AG04450 (cell line): ENCODE results near the gene ETFA. TPM values are rescaled to one million over a fixed set of nuclear protein-coding genes. Genes with fewer than 3 reads are reported as not detected.

Source experiments
- CTCF ChIA-PET: fragments of 300-600, 350-600 bp; formaldehyde crosslinking; extraction: SDS; loops from one replicate; lab custom pipeline; 2022; ENCODE audit warnings: antibody characterized with exemption, inconsistent platforms; lab: Charles Lee
- POLR2A ChIA-PET: fragments of 350-600 bp; formaldehyde crosslinking; extraction: SDS; loops from one replicate; lab custom pipeline; 2021; ENCODE audit warnings: antibody characterized with exemption, inconsistent platforms; lab: Yijun Ruan, JAX
- DNase-seq: peaks from one replicate; pipeline ENCODE4 v3.0.0-alpha.2; 2011; ENCODE audit warnings: low read depth, low spot score
- H3K27ac ChIP-seq: one replicate; pipeline ENCODE4 v1.5.1; 2012; ENCODE audit warnings: low read depth, low read length, control low read depth
- H3K27me3 ChIP-seq: one replicate; pipeline ENCODE4 v1.6.0; 2012; ENCODE audit warnings: low read length; ENCODE audit not compliant: control insufficient read depth, insufficient read depth
- H3K4me3 ChIP-seq: 2 replicates; pipeline ENCODE4 v1.5.1; 2011; ENCODE audit warnings: mild to moderate bottlenecking, low read depth, low read length, control low read depth
- H3K9me3 ChIP-seq: 2 replicates; pipeline ENCODE4 v1.5.1; 2012; ENCODE audit warnings: low read length; ENCODE audit not compliant: control insufficient read depth, insufficient read depth
- CTCF ChIP-seq: IDR thresholded peaks from 2 replicates; pipeline ENCODE4 v1.5.1; 2011; ENCODE audit warnings: low read depth, low read length, control low read depth, inconsistent platforms
- polyA plus RNA-seq: library from polyadenylated mRNA; depleted of rRNA; stranded (reverse); fragments of >200 nt; gene quantifications from 2 replicates; pipeline ENCODE4 v1.2.3, GENCODE V29; 2011

The ETFA gene
- polyA plus RNA-seq, 1 experiment: 208 TPM

GRCh38 chr15:76251717-76252116 is 59.6 kb downstream of the ETFA start:
- TF ChIP-seq CTCF: no peak
- ChIA-PET POLR2A (no interaction called here), CTCF (no interaction called here)
- no peaks in the 10 kb centered on the region for H3K9me3 ChIP-seq
- no peak for DNase-seq
- no peak overlapping the region for H3K27ac ChIP-seq
- H3K27me3 ChIP-seq: no peaks in the 10 kb centered on the region
- no peak overlapping the region for H3K4me3 ChIP-seq

GRCh38 chr15:76245072-76245610 is 66.1 kb downstream of the ETFA start:
- Histone ChIP-seq H3K27ac (no peak overlapping the region), H3K9me3 (no peaks in the 10 kb centered on the region), H3K27me3 (no peaks in the 10 kb centered on the region), H3K4me3 (no peak overlapping the region)
- ChIA-PET POLR2A (no interaction called here), CTCF (interaction anchor here (0.5 to 1.4 kb wide), 2 partner anchors 9 to 462 kb away, joined by 3 to 4 read pairs; no protein-coding TSS in a partner anchor)
- no peak for TF ChIP-seq CTCF
- no peak for DNase-seq

- DNase-seq: no peak
- Histone ChIP-seq H3K9me3 (no peaks in the 10 kb centered on the region), H3K27me3 (no peaks in the 10 kb centered on the region), H3K4me3 (no peak overlapping the region), H3K27ac (no peak overlapping the region)
- ChIA-PET POLR2A (no interaction called here), CTCF (interaction anchor here (0.5 to 1.5 kb wide), 4 partner anchors 90 to 853 kb away, joined by 3 to 5 read pairs (median 4); no protein-coding TSS in a partner anchor)
- TF ChIP-seq CTCF: no peak
Observed at GRCh38 chr15:76239786-76240185, 71.5 kb downstream of the ETFA start.

GRCh38 chr15:76236350-76236749 is 74.9 kb downstream of the ETFA start:
- no peaks in the 10 kb centered on the region for H3K9me3 ChIP-seq
- DNase-seq: no peak
- ChIA-PET POLR2A (no interaction called here), CTCF (interaction anchor here (0.6 to 3.3 kb wide), 16 partner anchors 9 to 635 kb away, joined by 3 to 23 read pairs (median 4); no protein-coding TSS in a partner anchor)
- no peak overlapping the region for H3K27ac ChIP-seq
- TF ChIP-seq CTCF: no peak
- H3K27me3 ChIP-seq: no peaks in the 10 kb centered on the region
- no peak overlapping the region for H3K4me3 ChIP-seq

- Histone ChIP-seq H3K27ac (no peak overlapping the region), H3K27me3 (no peaks in the 10 kb centered on the region), H3K4me3 (no peak overlapping the region), H3K9me3 (no peaks in the 10 kb centered on the region)
- peak; percentile 49 for TF ChIP-seq CTCF
- ChIA-PET CTCF (interaction anchor here (0.6 to 3.3 kb wide), 16 partner anchors 8 to 636 kb away, joined by 3 to 23 read pairs (median 4); no protein-coding TSS in a partner anchor), POLR2A (no interaction called here)
- peak; percentile 16 for DNase-seq
Observed at GRCh38 chr15:76235186-76235826, 76.0 kb downstream of the ETFA start.
